ENCODE data around the gene SUMO2. TPM values are rescaled to one million over a fixed set of nuclear protein-coding genes. Genes with fewer than 3 reads are reported as not detected.

Gene SUMO2
- total and polyA plus RNA-seq, 2 of the 8 experiments (the other 6 are each of a cell fraction or from before 2014, with no cell fraction given): 184 to 779 TPM

- TF ChIP-seq CHD7 (IDR thresholded peaks at IDR 0.05; ENCODE audit: insufficient replicate concordance, low read length) (no peak), TBP (IDR thresholded peaks at IDR 0.05; ENCODE audit: low read depth, low read length) (no peak), POLR2A (IDR thresholded peaks at IDR 0.05; ENCODE audit: control extremely low read depth in 1 of 2, low read depth in 2 of 2, low read length in 2 of 2) (no peak), ZNF274 (IDR thresholded peaks at IDR 0.05; ENCODE audit: borderline replicate concordance, extremely low read depth, low read length) (no peak), SIN3A (conservative IDR thresholded peaks at IDR 0.05 in 1 of 2, IDR thresholded peaks at IDR 0.05 in 1 of 2; ENCODE audit: low read depth in 1 of 2, low read length in 2 of 2) (no peak), ATF3 (IDR thresholded peaks at IDR 0.05; ENCODE audit: insufficient read depth, low read depth, low read length) (no peak)
Measured at GRCh38 chr17:75147878-75148546, 34.7 kb downstream of the SUMO2 start (continued).

All from H1 (cell line).